ENCODE measurements around the gene SLC12A1.

- TF ChIP-seq CTCF (IDR thresholded peaks at IDR 0.05; ENCODE audit: low read length) (no peak), EZH2 (IDR thresholded peaks at IDR 0.05; ENCODE audit: borderline replicate concordance, low read length) (no peak)
Observed at GRCh38 chr15:48306639-48307038, 100.5 kb downstream of the SLC12A1 start.
